Parathyroid adenoma (tissue), 2 donors: ENCODE measurements around the gene DOK6.

ENCODE experiments used
- H2AFZ ChIP-seq: fragments of 300-600 bp; sonication (generic); one replicate; pipeline ENCODE4 v1.7.0; 2017; ENCODE audit warnings: antibody characterized with exemption, mild to moderate bottlenecking
- H3K27ac ChIP-seq: fragments of 300-600 bp; sonication (generic); one replicate; pipeline ENCODE4 v1.7.0; 2017
- H3K27me3 ChIP-seq: fragments of 300-600 bp; sonication (generic); one replicate; pipeline ENCODE4 v1.7.0; 2017; ENCODE audit warnings: low read length; ENCODE audit not compliant: control insufficient read depth, insufficient read depth
- H3K36me3 ChIP-seq: fragments of 300-600 bp; sonication (generic); one replicate; pipeline ENCODE4 v1.7.0; 2017; ENCODE audit warnings: low read length; ENCODE audit not compliant: control insufficient read depth, insufficient read depth
- H3K4me1 ChIP-seq: fragments of 300-600 bp; sonication (generic); one replicate; pipeline ENCODE4 v1.7.0; 2017; ENCODE audit warnings: control low read depth
- H3K4me2 ChIP-seq: fragments of 300-600 bp; sonication (generic); one replicate; pipeline ENCODE4 v1.7.0; 2017; ENCODE audit warnings: low read length
- H3K4me3 ChIP-seq: fragments of 300-600 bp; sonication (generic); one replicate; pipeline ENCODE4 v1.7.0; 2017; ENCODE audit warnings: low read depth, low read length
- H3K79me2 ChIP-seq: fragments of 300-600 bp; sonication (generic); one replicate; pipeline ENCODE4 v1.7.0; 2017; ENCODE audit warnings: control low read depth
- H3K9ac ChIP-seq: fragments of 300-600 bp; sonication (generic); one replicate; pipeline ENCODE4 v1.7.0; 2017; ENCODE audit warnings: mild to moderate bottlenecking
- H3K9me3 ChIP-seq: fragments of 300-600 bp; sonication (generic); one replicate; pipeline ENCODE4 v1.7.0; 2017; ENCODE audit warnings: low read length; ENCODE audit not compliant: control insufficient read depth
- TF ChIP-seq, protein P1 (sequence below): fragments of 300-600 bp; sonication (generic); IDR thresholded peaks from one replicate; pipeline ENCODE4 v1.7.0; 2017; ENCODE audit warnings: antibody characterized with exemption, mild to moderate bottlenecking
- donor health status: primary hyperparathyroidism.

Gene DOK6

DNA sequence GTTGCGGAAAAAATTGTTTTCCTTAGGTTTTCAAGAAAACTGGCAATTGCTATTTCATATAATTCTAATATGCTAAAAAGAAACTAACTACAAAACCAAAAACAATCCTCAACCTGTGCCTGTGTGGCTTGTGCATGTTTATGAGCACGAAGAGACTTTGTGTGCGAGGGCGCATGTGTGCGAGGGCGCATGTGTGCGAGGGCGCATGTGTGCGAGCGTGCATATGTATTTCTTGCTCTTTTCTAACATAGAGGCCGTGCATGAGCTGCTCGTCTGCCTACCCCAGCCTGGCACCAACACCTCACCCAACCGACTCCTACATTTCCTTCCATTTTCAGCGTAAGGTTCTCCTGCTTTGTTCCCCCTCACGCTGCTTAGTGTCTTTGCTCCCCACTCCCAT lies 211.6 kb downstream of the DOK6 start:
- Histone ChIP-seq H3K27me3 (no peaks in the 10 kb centered on the region), H3K36me3 (no peaks in the 10 kb centered on the region), H3K27ac (no peak overlapping the region), H3K4me3 (no peak overlapping the region), H2AFZ (no peak overlapping the region), H3K4me1 (no peaks in the 10 kb centered on the region), H3K4me2 (no peak overlapping the region), H3K79me2 (no peaks in the 10 kb centered on the region), H3K9ac (no peak overlapping the region), H3K9me3 (no peaks in the 10 kb centered on the region)
- TF ChIP-seq, protein P1, sequence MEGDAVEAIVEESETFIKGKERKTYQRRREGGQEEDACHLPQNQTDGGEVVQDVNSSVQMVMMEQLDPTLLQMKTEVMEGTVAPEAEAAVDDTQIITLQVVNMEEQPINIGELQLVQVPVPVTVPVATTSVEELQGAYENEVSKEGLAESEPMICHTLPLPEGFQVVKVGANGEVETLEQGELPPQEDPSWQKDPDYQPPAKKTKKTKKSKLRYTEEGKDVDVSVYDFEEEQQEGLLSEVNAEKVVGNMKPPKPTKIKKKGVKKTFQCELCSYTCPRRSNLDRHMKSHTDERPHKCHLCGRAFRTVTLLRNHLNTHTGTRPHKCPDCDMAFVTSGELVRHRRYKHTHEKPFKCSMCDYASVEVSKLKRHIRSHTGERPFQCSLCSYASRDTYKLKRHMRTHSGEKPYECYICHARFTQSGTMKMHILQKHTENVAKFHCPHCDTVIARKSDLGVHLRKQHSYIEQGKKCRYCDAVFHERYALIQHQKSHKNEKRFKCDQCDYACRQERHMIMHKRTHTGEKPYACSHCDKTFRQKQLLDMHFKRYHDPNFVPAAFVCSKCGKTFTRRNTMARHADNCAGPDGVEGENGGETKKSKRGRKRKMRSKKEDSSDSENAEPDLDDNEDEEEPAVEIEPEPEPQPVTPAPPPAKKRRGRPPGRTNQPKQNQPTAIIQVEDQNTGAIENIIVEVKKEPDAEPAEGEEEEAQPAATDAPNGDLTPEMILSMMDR = no peak

DNA sequence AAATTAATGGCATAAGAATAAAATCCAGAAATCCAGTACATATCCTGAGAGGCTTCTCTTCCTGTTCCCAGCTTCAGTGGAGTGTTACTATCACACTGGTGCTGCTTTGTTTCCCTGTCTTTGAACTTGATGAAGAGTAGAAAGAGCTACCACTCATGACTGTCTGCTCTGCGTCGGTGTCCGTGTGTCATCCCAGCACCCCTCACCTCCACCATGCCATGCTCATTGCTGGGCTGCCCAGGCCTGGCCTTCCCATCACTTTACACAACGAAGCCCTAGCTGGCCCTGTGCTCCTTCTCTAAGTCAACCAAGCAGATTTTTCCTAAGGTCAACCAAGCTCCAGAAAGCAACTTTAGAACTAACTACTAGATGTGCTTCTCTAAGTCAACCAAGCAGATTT lies 215.4 kb downstream of the DOK6 start:
- Histone ChIP-seq H2AFZ (no peak overlapping the region), H3K9me3 (no peaks in the 10 kb centered on the region), H3K27me3 (no peaks in the 10 kb centered on the region), H3K4me1 (no peaks in the 10 kb centered on the region), H3K9ac (no peak overlapping the region), H3K4me3 (no peak overlapping the region), H3K4me2 (no peak overlapping the region), H3K27ac (no peak overlapping the region), H3K36me3 (no peaks in the 10 kb centered on the region), H3K79me2 (no peaks in the 10 kb centered on the region)
- TF ChIP-seq, protein P1 = no peak

DNA sequence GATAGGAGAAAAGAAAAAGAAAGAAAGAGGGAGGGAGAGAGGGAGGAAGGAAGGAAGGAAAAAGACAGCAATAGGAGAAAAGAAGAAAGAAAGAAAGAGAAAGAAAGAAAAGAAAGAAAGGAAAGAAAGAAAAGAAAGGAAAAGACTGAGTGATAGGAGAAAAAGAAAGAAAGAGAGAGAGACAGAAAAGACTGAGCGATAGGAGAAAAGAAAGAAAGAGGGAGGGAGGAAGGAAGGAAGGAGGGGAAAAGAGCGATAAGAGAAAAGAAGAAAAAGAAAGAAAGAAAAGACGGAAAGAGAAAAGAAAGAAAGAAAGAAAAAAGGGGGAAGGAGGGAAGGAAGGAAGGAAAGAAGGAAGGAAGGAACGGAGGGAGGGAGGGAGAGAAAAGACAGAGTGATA lies 216.7 kb downstream of the DOK6 start:
- TF ChIP-seq, protein P1 = no peak
- Histone ChIP-seq H3K27me3 (no peaks in the 10 kb centered on the region), H3K4me3 (no peak overlapping the region), H2AFZ (no peak overlapping the region), H3K9ac (no peak overlapping the region), H3K27ac (no peak overlapping the region), H3K4me1 (no peaks in the 10 kb centered on the region), H3K9me3 (no peaks in the 10 kb centered on the region), H3K4me2 (no peak overlapping the region), H3K79me2 (no peaks in the 10 kb centered on the region), H3K36me3 (no peaks in the 10 kb centered on the region)

DNA sequence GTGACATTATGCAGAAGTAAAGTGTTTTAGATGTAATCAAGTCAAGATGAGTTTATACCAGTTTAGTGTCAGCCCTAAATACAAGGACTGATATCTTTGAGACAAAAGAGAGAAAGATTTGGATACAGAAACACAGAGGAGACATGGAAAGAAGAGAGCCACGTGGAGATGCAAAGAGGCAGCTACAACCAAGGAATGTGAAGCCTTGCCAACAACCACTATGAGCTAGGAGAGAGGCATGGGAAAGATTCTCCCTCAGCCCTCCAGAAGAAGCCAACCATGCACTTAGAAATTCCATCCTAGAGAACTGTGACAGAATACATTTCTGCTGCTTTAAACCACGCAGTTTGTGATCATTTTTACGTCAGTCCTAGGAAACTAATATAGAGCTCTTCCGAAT lies 217.2 kb downstream of the DOK6 start:
- Histone ChIP-seq H3K4me3 (no peak overlapping the region), H3K36me3 (no peaks in the 10 kb centered on the region), H3K9me3 (no peaks in the 10 kb centered on the region), H3K4me2 (no peak overlapping the region), H3K79me2 (no peaks in the 10 kb centered on the region), H2AFZ (no peak overlapping the region), H3K27ac (no peak overlapping the region), H3K4me1 (no peaks in the 10 kb centered on the region), H3K27me3 (no peaks in the 10 kb centered on the region), H3K9ac (no peak overlapping the region)
- TF ChIP-seq, protein P1 = no peak

DNA sequence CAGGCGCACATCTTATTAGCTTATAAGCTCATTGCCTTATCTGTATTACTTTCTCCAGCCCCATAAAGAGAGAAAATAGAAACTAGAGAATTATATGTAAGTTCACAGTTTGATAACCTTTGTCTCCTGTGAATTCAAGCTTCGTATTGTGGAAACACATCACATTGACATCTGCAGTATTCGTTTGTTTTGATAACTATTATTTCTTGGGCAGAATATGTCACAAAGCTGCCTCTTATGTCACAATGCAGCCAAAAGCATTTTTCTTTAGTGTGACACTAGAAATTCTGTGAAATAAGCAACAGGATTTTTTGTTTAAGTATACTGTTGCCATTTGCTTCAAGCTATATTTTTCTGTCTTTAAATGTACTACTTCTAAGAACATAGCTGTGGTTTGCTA lies 221.5 kb downstream of the DOK6 start:
- Histone ChIP-seq H3K4me1 (no peaks in the 10 kb centered on the region), H3K4me2 (no peak overlapping the region), H3K27ac (no peak overlapping the region), H3K4me3 (no peak overlapping the region), H3K79me2 (no peaks in the 10 kb centered on the region), H3K9ac (no peak overlapping the region), H3K27me3 (no peaks in the 10 kb centered on the region), H3K36me3 (no peaks in the 10 kb centered on the region), H3K9me3 (no peaks in the 10 kb centered on the region), H2AFZ (no peak overlapping the region)
- TF ChIP-seq, protein P1 = no peak
